HepG2 (cell line): ENCODE results near the gene ANGPTL2. TPM values are rescaled to one million over a fixed set of nuclear protein-coding genes. Genes with fewer than 3 reads are reported as not detected.
A peak's percentile ranks its signal among the peaks of the same experiment; 100 is the strongest.

ENCODE experiments used
- CCDC6 ChIP-seq: sonication (generic); formaldehyde crosslinking; IDR thresholded peaks from 2 replicates; pipeline ENCODE4 v1.8.1; 2022; ENCODE audit warnings: mild to moderate bottlenecking, missing genetic modification reagents, moderate library complexity
- CREB1 ChIP-seq, 2 experiments: fragments of 450-650 bp in 1 of 2; IDR thresholded peaks; 2 replicates each; pipeline ENCODE4 v1.6.1; 2016 to 2017; ENCODE audit warnings: control low read depth in 1 of 2, mild to moderate bottlenecking in 1 of 2, missing compliant biosample characterization in 1 of 2, missing genetic modification characterization in 1 of 2
- DDIT3 ChIP-seq: sonication (generic); formaldehyde crosslinking; IDR thresholded peaks from 2 replicates; pipeline ENCODE4 v1.4.0; 2020; ENCODE audit warnings: mild to moderate bottlenecking, missing genetic modification reagents
- ELK4 ChIP-seq: sonication (generic); formaldehyde crosslinking; IDR thresholded peaks from 2 replicates; pipeline ENCODE4 v1.9.0; 2021; ENCODE audit warnings: missing genetic modification reagents, borderline replicate concordance
- GABPB1 ChIP-seq: IDR thresholded peaks from 2 replicates; pipeline ENCODE4 v1.6.1; 2016; ENCODE audit warnings: mild to moderate bottlenecking, missing genetic modification reagents, moderate library complexity, missing compliant biosample characterization
- GATAD2A ChIP-seq: IDR thresholded peaks from 2 replicates; pipeline ENCODE4 v1.6.1; 2016
- GZF1 ChIP-seq: sonication (generic); formaldehyde crosslinking; IDR thresholded peaks from 2 replicates; pipeline ENCODE4 v1.5.1; 2020; ENCODE audit warnings: mild to moderate bottlenecking, missing genetic modification reagents
- KDM5A ChIP-seq: fragments of 200-600 bp; sonication (generic); IDR thresholded peaks from 2 replicates; pipeline ENCODE4 v1.7.0; 2018; ENCODE audit warnings: antibody characterized with exemption, mild to moderate bottlenecking, low read length, borderline replicate concordance
- MTA1 ChIP-seq: sonication (generic); formaldehyde crosslinking; IDR thresholded peaks from 2 replicates; pipeline ENCODE4 v1.4.0; 2020; ENCODE audit warnings: missing genetic modification reagents, mild to moderate bottlenecking, borderline replicate concordance
- NFATC3 ChIP-seq: sonication (generic); formaldehyde crosslinking; IDR thresholded peaks from 2 replicates; pipeline ENCODE4 v1.5.1; 2020; ENCODE audit warnings: mild to moderate bottlenecking, missing genetic modification reagents
- NRL ChIP-seq: sonication (generic); formaldehyde crosslinking; IDR thresholded peaks from 2 replicates; pipeline ENCODE4 v1.5.0; 2020; ENCODE audit warnings: missing genetic modification reagents, mild to moderate bottlenecking, moderate library complexity, borderline replicate concordance
- PCBP2 ChIP-seq: fragments of 200-400 bp; formaldehyde crosslinking; optimal IDR thresholded peaks from 2 replicates; pipeline ENCODE3; 2018; ENCODE audit warnings: low read length, low read depth; ENCODE audit not compliant: poor library complexity, severe bottlenecking
- PHF5A ChIP-seq: IDR thresholded peaks from one replicate; pipeline ENCODE4 v1.6.1; 2018; ENCODE audit warnings: low read depth, missing genetic modification reagents; ENCODE audit not compliant: unreplicated experiment
- SNAPC2 ChIP-seq: sonication (generic); formaldehyde crosslinking; IDR thresholded peaks from 2 replicates; pipeline ENCODE4 v1.8.1; 2022; ENCODE audit warnings: mild to moderate bottlenecking, missing genetic modification reagents
- TOPORS ChIP-seq: sonication (generic); formaldehyde crosslinking; IDR thresholded peaks from 2 replicates; pipeline ENCODE4 v1.8.0; 2023; ENCODE audit warnings: mild to moderate bottlenecking, missing genetic modification reagents
- ZBTB8A ChIP-seq: sonication (generic); formaldehyde crosslinking; IDR thresholded peaks from 2 replicates; pipeline ENCODE4 v1.4.0; 2020; ENCODE audit warnings: mild to moderate bottlenecking, low read depth, missing genetic modification reagents, borderline replicate concordance
- ZFP36L2 ChIP-seq: sonication (generic); formaldehyde crosslinking; IDR thresholded peaks from 2 replicates; pipeline ENCODE4 v1.4.0; 2020; ENCODE audit warnings: missing genetic modification reagents
- ZHX1 ChIP-seq: sonication (generic); formaldehyde crosslinking; IDR thresholded peaks from 2 replicates; pipeline ENCODE4 v1.8.1; 2022; ENCODE audit warnings: low read depth, mild to moderate bottlenecking, missing genetic modification reagents
- ZNF10 ChIP-seq: sonication (generic); formaldehyde crosslinking; IDR thresholded peaks from 2 replicates; pipeline ENCODE4 v1.4.0; 2020; ENCODE audit warnings: mild to moderate bottlenecking, low read depth, missing genetic modification reagents, borderline replicate concordance
- ZNF138 ChIP-seq: sonication (generic); formaldehyde crosslinking; IDR thresholded peaks from 2 replicates; pipeline ENCODE4 v1.5.0; 2020; ENCODE audit warnings: mild to moderate bottlenecking, low read depth, missing genetic modification reagents
- ZNF275 ChIP-seq: sonication (generic); formaldehyde crosslinking; IDR thresholded peaks from 2 replicates; pipeline ENCODE4 v1.8.0; 2022; ENCODE audit warnings: missing genetic modification reagents, mild to moderate bottlenecking, inconsistent platforms, borderline replicate concordance
- ZNF552 ChIP-seq: sonication (generic); formaldehyde crosslinking; IDR thresholded peaks from 2 replicates; pipeline ENCODE4 v1.9.0; 2022; ENCODE audit warnings: missing genetic modification reagents, mild to moderate bottlenecking, borderline replicate concordance
- ZNF737 ChIP-seq: sonication (generic); formaldehyde crosslinking; IDR thresholded peaks from 2 replicates; pipeline ENCODE4 v1.5.0; 2020; ENCODE audit warnings: missing genetic modification reagents, mild to moderate bottlenecking, borderline replicate concordance
- ZNF776 ChIP-seq: sonication (generic); formaldehyde crosslinking; IDR thresholded peaks from 2 replicates; pipeline ENCODE4 v1.4.0; 2020; ENCODE audit warnings: mild to moderate bottlenecking, missing genetic modification reagents
- ZSCAN12 ChIP-seq: sonication (generic); formaldehyde crosslinking; IDR thresholded peaks from 2 replicates; pipeline ENCODE4 v1.9.0; 2021; ENCODE audit warnings: mild to moderate bottlenecking, missing genetic modification reagents
- ZZZ3 ChIP-seq: sonication (generic); formaldehyde crosslinking; IDR thresholded peaks from 2 replicates; pipeline ENCODE4 v1.4.0; 2020; ENCODE audit warnings: missing genetic modification reagents, mild to moderate bottlenecking, borderline replicate concordance
- polyA plus RNA-seq, 8 experiments: library from polyadenylated mRNA; depleted of rRNA in 3 of 8; stranded (reverse) in 7 of 8; unstranded in 1 of 8; fragments of >200 nt; fragmentation: Illumina TruSeq in 4 of 8; extraction: Trizol in 4 of 8; gene quantifications; 2 replicates each; pipeline versions ENCODE4 v1.2.1 to v1.2.3, GENCODE V29; 2011 to 2016; ENCODE audit warnings: low read depth in 4 of 8, missing spikeins in 1 of 8, mixed read lengths in 1 of 8; ENCODE audit not compliant: insufficient read depth in 1 of 8
- total RNA-seq, 5 experiments: library from RNA; depleted of rRNA; stranded (reverse); fragments of >200 nt; fragmentation: Illumina TruSeq; extraction: Trizol; gene quantifications; 2 replicates each; pipeline ENCODE4 v1.2.3, GENCODE V29; 2016; ENCODE audit warnings: low read depth in 1 of 5

ANGPTL2 gene
- total and polyA plus RNA-seq, 2 of the 13 experiments (the other 11 are each of a cell fraction or from before 2014, with no cell fraction given): 0.91 to 21.0 TPM

GRCh38 chr9:127159325-127159801 lies 36.9 kb upstream of the ANGPTL2 start (continued):
- TF ChIP-seq ZNF275 (CRISPR knock-in tag) (peak; percentile 96), ZNF737 (peak; percentile 98), ZHX1 (CRISPR knock-in tag) (0 out of 2 replicates have a peak, but pooled peaks have one; percentile 66), ZBTB8A (CRISPR knock-in tag) (no peak), CREB1 (IDR thresholded peaks at IDR 0.05) (no peak), CREB1 (CRISPR knock-in tag; IDR thresholded peaks at IDR 0.05) (peak; percentile 21; the same call in 1 of the 2 replicates), GABPB1 (CRISPR knock-in tag) (peak; percentile 63), PHF5A (peak; percentile 40), KDM5A (no peak), ZNF552 (CRISPR knock-in tag) (peak; percentile 92; the same call in 1 of the 2 replicates), ELK4 (CRISPR knock-in tag) (no peak), ZNF776 (CRISPR knock-in tag) (peak; percentile 95), DDIT3 (no peak), SNAPC2 (CRISPR knock-in tag) (peak; percentile 94), NRL (CRISPR knock-in tag) (peak; percentile 99), TOPORS (peak; percentile 84; the same call in 1 of the 2 replicates), ZNF138 (CRISPR knock-in tag) (peak; percentile 76; the same call in 1 of the 2 replicates), MTA1 (peak; percentile 56; the same call in 1 of the 2 replicates), NFATC3 (CRISPR knock-in tag) (peak; percentile 97; the same call in 1 of the 2 replicates), ZZZ3 (CRISPR knock-in tag) (peak; percentile 96), PCBP2 (no peak), ZNF10 (CRISPR knock-in tag) (no peak), ZSCAN12 (CRISPR knock-in tag) (peak; percentile 98), ZFP36L2 (CRISPR knock-in tag) (peak; percentile 91), GZF1 (peak; percentile 95), CCDC6 (CRISPR knock-in tag) (peak; percentile 91), GATAD2A (CRISPR knock-in tag) (peak; percentile 85)
